Measurements from ENCODE around the gene INTS3.

DNA sequence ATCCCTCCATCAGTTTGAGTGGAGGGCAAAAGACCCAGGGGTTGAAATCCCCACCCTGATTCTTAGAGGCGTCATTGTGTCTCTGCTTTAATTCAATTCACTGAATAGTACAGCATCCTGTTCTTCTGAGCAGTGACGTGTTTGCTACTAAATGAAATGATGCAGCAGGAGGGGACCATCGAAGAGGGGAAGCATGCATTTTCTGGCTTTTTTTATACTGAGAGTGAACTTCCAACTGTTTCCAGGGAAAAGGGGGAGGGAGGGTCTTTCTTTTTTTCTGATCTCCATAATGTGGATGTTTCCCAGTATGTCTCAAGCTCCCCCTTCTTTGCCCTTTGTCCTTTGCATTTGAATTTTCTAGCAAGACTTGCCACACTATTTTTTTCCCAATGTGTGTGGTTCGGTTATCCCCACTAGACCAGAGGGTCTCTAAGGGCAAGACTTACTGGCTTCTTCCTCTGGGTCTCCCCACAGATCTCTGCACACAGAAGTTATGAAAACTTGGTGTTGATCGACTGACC is 2.7 kb downstream of the INTS3 start:
- TF ChIP-seq, protein P1, sequence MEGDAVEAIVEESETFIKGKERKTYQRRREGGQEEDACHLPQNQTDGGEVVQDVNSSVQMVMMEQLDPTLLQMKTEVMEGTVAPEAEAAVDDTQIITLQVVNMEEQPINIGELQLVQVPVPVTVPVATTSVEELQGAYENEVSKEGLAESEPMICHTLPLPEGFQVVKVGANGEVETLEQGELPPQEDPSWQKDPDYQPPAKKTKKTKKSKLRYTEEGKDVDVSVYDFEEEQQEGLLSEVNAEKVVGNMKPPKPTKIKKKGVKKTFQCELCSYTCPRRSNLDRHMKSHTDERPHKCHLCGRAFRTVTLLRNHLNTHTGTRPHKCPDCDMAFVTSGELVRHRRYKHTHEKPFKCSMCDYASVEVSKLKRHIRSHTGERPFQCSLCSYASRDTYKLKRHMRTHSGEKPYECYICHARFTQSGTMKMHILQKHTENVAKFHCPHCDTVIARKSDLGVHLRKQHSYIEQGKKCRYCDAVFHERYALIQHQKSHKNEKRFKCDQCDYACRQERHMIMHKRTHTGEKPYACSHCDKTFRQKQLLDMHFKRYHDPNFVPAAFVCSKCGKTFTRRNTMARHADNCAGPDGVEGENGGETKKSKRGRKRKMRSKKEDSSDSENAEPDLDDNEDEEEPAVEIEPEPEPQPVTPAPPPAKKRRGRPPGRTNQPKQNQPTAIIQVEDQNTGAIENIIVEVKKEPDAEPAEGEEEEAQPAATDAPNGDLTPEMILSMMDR (IDR thresholded peaks at IDR 0.05): no peak
- no peak for TF ChIP-seq POLR2A (IDR thresholded peaks at IDR 0.05)
